GM18868 (cell line): ENCODE results near the gene SEC23A.
"Not testable (repeated sequence)": the region's sequence is repeated elsewhere in the genome, so short reads cannot be mapped to it uniquely, and the experiment has no call there.

Experiments
- ATAC-seq: cut with Tn5 transposase; IDR thresholded peaks from one replicate; pipeline ENCODE4 v1.9.1; 2021; ENCODE audit warnings: mild to moderate bottlenecking, moderate library complexity; ENCODE audit not compliant: unreplicated experiment

SEC23A gene

GRCh38 chr14:39094515-39094914 is 8.5 kb downstream of the SEC23A start:
- no peak for ATAC-seq

GRCh38 chr14:39091716-39092115 is 11.3 kb downstream of the SEC23A start:
- no peak for ATAC-seq

DNA sequence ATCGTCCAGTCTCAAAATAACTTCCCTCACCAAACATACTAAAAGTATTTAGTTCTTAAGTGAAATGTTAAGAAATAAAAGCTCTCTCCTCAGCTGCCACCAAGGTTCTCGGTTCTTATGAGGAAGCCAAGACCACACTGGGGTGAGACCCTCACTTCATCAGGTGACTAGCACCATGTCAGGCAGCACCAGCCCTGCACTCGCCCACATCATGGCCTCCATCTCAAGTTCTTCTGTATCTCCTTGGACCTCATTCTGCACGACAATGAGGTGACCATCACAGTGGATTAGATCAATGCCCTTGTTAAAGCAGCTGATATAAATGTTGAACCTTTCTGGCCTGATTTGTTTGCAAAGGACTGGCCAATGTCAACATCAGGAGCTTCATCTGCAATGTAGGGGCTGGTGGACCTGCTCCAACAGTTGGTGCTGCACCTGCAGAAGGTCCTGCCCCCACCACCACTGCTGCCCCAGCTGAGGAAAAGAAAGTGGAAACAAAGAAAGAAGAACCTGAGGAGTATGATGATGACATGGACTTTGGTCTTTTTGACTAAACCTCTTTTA is 12.4 kb downstream of the SEC23A start:
- ATAC-seq, result no peak

GRCh38 chr14:39087493-39087892 is 15.5 kb downstream of the SEC23A start:
- ATAC-seq, result no peak

GRCh38 chr14:39085933-39086332 is 17.1 kb downstream of the SEC23A start:
- no peak for ATAC-seq

- ATAC-seq, result no peak
Measured at GRCh38 chr14:39083127-39083526, 19.9 kb downstream of the SEC23A start.

- no peak for ATAC-seq
Measured at GRCh38 chr14:39080886-39081285, 22.1 kb downstream of the SEC23A start.

GRCh38 chr14:39071096-39071495 is 31.9 kb downstream of the SEC23A start:
- ATAC-seq, result no peak

- no peak for ATAC-seq
Measured at GRCh38 chr14:39069923-39070322, 33.1 kb downstream of the SEC23A start.

DNA sequence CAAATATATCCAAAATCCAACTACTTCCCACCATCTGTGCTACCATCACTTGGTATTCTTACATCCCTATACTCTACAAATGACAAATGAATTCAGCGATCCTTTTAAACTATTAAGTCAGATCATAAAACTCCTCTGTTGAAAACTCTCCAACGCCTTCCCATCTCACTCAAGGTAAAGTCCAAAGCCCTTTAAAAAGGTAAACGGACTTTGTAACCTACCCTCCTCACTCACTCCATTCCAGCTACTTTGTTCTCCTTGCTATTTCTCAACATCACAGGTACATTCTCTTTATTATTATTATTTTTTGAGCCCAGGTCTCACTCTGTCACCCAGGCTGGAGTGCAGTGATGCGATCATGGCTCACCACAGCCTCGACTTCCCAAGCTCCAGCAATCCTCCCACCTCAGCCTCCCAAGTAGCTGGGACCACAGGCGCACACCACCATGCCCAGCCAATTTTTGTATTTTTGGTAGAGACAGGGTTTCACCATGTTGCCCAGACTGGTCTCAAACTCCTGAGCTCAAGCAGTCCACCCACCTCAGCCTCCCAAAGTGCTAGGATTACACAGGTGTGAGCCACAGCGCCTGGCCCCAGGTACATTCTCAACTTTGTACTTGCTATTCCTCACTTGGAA is 33.7 kb downstream of the SEC23A start:
- not testable (repeated sequence) for ATAC-seq

DNA sequence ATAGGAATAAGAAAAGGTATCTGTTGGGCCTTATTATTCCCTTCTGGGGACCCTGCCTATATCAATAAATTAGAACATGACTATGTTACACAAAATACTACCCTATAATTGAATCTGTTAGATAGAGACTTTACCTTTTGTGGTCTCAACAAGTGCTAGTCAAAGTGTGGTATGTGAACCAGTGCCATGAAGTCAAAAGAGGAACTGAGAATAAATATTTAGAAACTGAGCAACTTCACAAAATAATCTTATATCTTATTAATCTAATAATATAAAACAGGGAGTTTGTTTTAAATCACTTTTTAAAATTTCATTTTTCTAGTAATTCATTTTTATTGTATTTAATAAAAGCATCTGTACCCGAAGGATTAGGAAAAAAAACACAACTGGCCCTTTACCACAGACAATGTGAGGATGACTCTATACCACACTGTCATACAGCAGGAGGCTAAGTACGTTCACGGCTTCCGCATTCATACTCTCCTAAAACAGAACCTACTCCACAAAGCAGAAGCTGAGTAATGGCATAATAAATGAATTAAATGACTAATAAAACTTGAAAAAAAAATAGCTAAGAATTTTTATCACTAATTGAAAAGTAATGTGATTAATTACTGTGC is 42.1 kb downstream of the SEC23A start:
- ATAC-seq, result peak; percentile 99

GRCh38 chr14:39055786-39056474 is 47.1 kb downstream of the SEC23A start:
- ATAC-seq, result no peak

DNA sequence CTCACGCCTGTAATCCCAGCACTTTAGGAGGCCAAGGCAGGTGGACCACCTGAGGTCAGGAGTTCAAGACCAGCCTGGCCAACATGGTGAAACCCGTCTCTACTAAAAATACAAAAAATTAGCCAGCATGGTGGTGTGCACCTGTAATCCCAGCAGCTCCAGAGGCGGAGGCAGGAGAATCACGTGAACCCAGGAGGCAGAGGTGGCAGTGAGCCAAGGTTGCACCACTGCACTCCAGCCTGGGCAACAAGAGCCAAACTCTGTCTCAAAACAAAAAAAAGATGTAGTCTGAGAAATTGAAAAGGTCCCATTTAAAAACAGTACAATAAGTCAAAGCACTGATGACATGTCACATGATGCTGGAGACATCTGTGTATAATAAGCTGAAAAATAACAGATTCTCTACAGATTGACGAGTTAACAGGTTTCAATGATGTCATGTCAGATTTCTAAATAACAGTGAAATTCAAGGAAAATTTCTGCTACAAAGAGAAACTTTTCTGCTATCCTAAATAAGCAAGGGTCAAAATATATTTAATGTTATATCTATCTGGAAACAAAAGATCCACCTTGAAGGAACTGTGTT is 50.1 kb downstream of the SEC23A start:
- ATAC-seq, result not testable (repeated sequence)

GRCh38 chr14:39050389-39050788 is 52.6 kb downstream of the SEC23A start:
- no peak for ATAC-seq

- ATAC-seq, result peak; percentile 53
Measured at GRCh38 chr14:39045889-39046288, 57.1 kb downstream of the SEC23A start.

- no peak for ATAC-seq
Measured at GRCh38 chr14:39043352-39043943, 59.6 kb downstream of the SEC23A start.

DNA sequence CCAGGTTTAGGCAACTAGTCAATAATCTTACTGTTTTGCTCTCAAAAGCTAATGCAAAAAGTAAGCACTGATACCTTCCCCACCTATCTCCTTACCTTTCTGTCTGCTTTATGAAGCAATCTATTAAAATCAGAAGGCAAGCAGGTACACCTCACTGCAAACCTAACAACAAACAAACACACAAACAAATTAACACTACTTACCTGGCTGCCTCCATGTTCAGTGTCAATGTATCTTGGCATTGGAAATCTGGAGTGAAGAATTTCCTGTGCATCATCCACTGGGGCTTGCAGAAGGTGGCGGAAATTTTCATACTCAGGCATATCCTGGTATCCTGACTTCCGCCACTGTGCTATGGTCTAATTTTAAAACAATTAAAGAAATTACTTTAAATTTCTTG is 62.5 kb downstream of the SEC23A start:
- no peak for ATAC-seq

DNA sequence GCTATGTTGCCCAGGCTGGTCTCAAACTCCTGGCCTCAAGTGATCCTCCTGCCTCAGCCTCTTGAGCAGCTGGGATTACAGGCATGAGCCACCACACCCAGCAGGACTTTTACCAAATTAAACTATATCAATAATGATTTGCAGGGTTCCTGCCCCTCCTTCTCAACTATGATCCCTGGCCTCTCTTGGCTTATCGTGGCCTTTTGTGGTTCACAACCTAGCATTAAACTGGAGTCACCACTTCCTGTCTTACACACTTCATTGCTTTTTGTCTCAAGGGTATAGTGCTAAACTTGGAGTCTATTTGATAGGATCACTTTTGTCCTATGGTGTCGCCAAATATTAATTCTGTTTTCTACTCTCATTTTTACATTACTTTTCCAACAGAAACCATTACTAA is 64.5 kb downstream of the SEC23A start:
- peak; percentile 50 for ATAC-seq

DNA sequence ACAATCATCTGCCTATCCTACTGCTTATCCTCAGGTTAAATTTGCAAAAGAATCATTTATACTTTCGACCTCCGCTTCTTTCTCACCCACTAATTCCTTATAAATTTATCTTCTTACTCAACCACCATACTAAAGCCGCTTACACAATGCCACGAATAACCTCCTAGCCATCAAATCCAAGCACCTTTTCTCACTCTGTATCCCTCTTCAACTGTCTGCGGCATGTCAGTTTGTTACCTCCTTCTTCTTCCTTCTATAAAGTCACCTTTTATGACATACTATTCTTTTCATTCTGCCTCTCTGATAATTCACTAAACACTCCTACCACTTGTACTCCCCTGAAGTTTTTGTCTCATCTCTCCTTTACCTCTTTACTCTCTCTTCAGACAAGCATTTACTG is 66.3 kb downstream of the SEC23A start:
- no peak for ATAC-seq

DNA sequence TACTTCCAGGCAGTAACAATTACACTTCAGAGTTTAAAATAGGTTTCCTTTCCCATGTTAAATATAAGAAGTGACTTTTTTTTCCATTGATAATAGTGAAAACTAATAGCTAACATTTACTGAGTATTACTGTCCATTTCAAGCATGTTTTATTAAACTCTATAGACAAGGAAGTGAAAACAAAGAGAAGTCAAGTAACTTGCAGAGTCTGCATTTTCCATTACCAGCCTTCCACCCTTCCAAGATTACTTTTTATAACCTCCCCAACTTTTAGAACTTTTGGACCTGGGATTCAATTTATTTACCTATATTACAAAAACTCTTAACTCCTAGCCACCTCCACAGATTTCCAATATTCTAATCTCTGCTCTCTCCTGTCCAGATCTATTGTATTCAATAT is 67.7 kb downstream of the SEC23A start:
- ATAC-seq, result no peak
